ENCODE results near the gene SAT2.

SAT2 gene

DNA sequence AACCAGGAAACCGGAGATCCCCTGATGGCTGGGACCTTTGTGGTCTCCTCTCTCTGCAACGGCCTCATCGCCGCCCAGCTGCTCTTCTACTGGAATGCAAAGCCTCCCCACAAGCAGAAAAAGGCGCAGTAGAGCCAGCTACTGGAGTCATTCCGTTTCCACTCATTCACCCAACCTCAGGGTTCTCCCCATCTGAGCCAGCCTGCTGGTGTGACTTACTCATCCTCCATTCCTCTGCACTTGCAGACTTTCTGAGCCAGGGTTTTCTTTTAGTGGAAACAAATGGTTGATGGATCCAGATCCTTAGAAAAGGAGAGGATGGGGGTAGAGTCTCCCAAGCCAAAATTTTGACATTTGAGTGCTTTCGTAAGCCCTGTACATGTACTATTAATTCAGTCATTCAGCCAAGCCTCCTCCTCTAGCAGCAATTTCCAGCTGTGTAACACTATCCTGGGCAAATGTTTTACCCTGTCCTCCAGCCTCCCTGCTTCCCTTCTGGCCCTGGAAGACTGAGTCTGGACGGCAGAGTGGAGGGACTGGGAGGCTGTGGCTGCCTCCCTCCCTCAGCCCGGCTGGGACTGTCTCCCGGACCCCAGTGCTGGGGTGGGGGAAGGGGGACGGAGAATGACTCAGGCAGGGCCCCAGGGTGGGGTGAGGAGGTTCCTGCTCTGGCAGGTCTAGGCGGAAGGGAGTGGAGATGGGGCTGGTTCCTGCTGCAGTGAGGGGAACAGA, 40.0 kb downstream of the SAT2 start:
- Histone ChIP-seq H3K36me3 (ENCODE audit: control insufficient read depth in 2 of 2, insufficient read depth in 1 of 2, low read length in 2 of 2) (peaks cover 15 to 69% of the 10 kb centered on the region in 2 experiments), H3K4me3 (ENCODE audit: low read depth, low read length) (no peak overlapping the region), H3K9me3 (ENCODE audit: control insufficient read depth, insufficient read depth, low read depth, low read length) (no peaks in the 10 kb centered on the region), H3K4me1 (ENCODE audit: control insufficient read depth, insufficient read depth, low read length) (peaks cover 8% of the 10 kb centered on the region; the same call in 1 of the 2 replicates), H3K27ac (ENCODE audit: extremely low read depth, low read depth, low read length) (no peak overlapping the region; the same call in 1 of the 2 replicates)
- CTCF ChIA-PET, result interaction anchor here (0.6 to 2.7 kb wide), 10 partner anchors 10 to 100 kb away, joined by 3 to 15 read pairs (median 4); partner anchors contain the start of genes SAT2, SHBG, TP53 and WRAP53
- POLR2A ChIA-PET, result interaction anchor here (2.1 to 5.5 kb wide), 3 partner anchors 15 to 100 kb away, joined by 12 to 98 read pairs (median 93); partner anchors contain the start of genes FXR2, TP53 and WRAP53
- no peak for TF ChIP-seq KLF7 (tag by site-specific recombination; IDR thresholded peaks at IDR 0.05; ENCODE audit: borderline replicate concordance)
- TF ChIP-seq, protein P1, sequence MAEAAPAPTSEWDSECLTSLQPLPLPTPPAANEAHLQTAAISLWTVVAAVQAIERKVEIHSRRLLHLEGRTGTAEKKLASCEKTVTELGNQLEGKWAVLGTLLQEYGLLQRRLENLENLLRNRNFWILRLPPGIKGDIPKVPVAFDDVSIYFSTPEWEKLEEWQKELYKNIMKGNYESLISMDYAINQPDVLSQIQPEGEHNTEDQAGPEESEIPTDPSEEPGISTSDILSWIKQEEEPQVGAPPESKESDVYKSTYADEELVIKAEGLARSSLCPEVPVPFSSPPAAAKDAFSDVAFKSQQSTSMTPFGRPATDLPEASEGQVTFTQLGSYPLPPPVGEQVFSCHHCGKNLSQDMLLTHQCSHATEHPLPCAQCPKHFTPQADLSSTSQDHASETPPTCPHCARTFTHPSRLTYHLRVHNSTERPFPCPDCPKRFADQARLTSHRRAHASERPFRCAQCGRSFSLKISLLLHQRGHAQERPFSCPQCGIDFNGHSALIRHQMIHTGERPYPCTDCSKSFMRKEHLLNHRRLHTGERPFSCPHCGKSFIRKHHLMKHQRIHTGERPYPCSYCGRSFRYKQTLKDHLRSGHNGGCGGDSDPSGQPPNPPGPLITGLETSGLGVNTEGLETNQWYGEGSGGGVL (tag by site-specific recombination; IDR thresholded peaks at IDR 0.05), result 0 out of 2 replicates have a peak, but pooled peaks have one; percentile 41

DNA sequence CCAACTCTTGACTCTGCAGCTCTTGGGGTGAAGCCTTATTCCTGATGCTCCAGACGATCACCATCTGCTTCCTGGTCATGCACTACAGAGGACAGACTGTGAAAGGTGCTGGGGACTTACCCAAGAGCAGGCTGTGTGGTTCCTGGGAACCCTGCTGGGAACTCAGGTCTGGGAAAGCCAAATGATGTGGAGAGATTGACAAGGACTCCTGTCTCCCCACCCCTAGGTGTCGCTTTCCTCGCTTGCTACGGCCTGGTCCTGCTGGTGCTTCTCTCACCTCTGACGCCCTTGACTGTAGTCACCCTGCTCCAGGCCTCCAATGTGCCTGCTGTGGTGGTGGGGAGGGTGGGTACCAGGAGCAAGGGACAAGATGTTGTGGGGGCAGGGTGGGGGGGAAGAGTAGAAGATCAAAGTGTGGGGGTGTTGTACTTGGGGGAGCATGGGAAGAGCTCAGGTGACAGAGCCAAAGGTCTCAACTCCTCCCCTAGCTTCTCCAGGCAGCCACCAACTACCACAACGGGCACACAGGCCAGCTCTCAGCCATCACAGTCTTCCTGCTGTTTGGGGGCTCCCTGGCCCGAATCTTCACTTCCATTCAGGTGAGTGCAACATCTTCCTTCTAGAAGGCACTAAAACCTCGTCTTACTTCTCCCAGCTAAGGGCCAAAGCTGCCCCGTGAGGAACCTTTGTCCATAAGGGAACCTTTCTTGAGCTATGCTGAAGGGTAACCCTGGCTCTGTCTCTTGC, 40.8 kb downstream of the SAT2 start:
- no peak overlapping the region for H3K4me3 ChIP-seq (ENCODE audit: low read depth, low read length)
- POLR2A ChIA-PET, result interaction anchor here (2.1 to 5.5 kb wide), 3 partner anchors 14 to 100 kb away, joined by 12 to 98 read pairs (median 93); partner anchors contain the start of genes FXR2, TP53 and WRAP53
- CTCF ChIA-PET, result interaction anchor here (0.6 to 2.7 kb wide), 14 partner anchors 8 to 163 kb away, joined by 3 to 15 read pairs (median 3); partner anchors contain the start of genes SAT2, SHBG, TP53 and WRAP53
- H3K9me3 ChIP-seq (ENCODE audit: control insufficient read depth, insufficient read depth, low read depth, low read length), result no peaks in the 10 kb centered on the region
- H3K4me1 ChIP-seq (ENCODE audit: control insufficient read depth, insufficient read depth, low read length), result peaks cover 8% of the 10 kb centered on the region; the same call in 1 of the 2 replicates
- no peak overlapping the region for H3K27ac ChIP-seq (ENCODE audit: extremely low read depth, low read depth, low read length)
- H3K36me3 ChIP-seq (ENCODE audit: control insufficient read depth in 2 of 2, insufficient read depth in 1 of 2, low read length in 2 of 2), result peaks cover 8 to 68% of the 10 kb centered on the region in 2 experiments; a peak in 2 of 3 replicates
- TF ChIP-seq, protein P2, sequence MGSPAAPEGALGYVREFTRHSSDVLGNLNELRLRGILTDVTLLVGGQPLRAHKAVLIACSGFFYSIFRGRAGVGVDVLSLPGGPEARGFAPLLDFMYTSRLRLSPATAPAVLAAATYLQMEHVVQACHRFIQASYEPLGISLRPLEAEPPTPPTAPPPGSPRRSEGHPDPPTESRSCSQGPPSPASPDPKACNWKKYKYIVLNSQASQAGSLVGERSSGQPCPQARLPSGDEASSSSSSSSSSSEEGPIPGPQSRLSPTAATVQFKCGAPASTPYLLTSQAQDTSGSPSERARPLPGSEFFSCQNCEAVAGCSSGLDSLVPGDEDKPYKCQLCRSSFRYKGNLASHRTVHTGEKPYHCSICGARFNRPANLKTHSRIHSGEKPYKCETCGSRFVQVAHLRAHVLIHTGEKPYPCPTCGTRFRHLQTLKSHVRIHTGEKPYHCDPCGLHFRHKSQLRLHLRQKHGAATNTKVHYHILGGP (tag by site-specific recombination; IDR thresholded peaks at IDR 0.05), result no peak
- TF ChIP-seq ZNF2 (tag by site-specific recombination; IDR thresholded peaks at IDR 0.05) (0 out of 2 replicates have a peak, but pooled peaks have one; percentile 20), ZNF341 (tag by site-specific recombination; IDR thresholded peaks at IDR 0.05; ENCODE audit: low read depth) (peak; percentile 9; the same call in 1 of the 2 replicates), ZSCAN16 (tag by site-specific recombination; IDR thresholded peaks at IDR 0.05) (no peak), WT1 (tag by site-specific recombination; IDR thresholded peaks at IDR 0.05) (no peak), SP2 (tag by site-specific recombination; IDR thresholded peaks at IDR 0.05) (0 out of 2 replicates have a peak, but pooled peaks have one; percentile 8), ZIC2 (tag by site-specific recombination; IDR thresholded peaks at IDR 0.05) (peak; percentile 42; the same call in 1 of the 2 replicates), KLF7 (tag by site-specific recombination; IDR thresholded peaks at IDR 0.05; ENCODE audit: borderline replicate concordance) (no peak), ZFP37 (tag by site-specific recombination; IDR thresholded peaks at IDR 0.05) (peak; percentile 63; the same call in 1 of the 2 replicates), ZNF654 (tag by site-specific recombination; IDR thresholded peaks at IDR 0.05; ENCODE audit: low read depth) (peak; percentile 51), ZNF837 (tag by site-specific recombination; IDR thresholded peaks at IDR 0.05) (no peak), SCRT2 (tag by site-specific recombination; IDR thresholded peaks at IDR 0.05) (no peak), ZNF211 (tag by site-specific recombination; IDR thresholded peaks at IDR 0.05; ENCODE audit: low read depth) (no peak), ZNF404 (tag by site-specific recombination; IDR thresholded peaks at IDR 0.05) (no peak), ZFP69B (tag by site-specific recombination; IDR thresholded peaks at IDR 0.05) (0 out of 2 replicates have a peak, but pooled peaks have one; percentile 33), ZNF335 (tag by site-specific recombination; conservative IDR thresholded peaks at IDR 0.05) (peak; percentile 46), ZBTB7A (tag by site-specific recombination; IDR thresholded peaks at IDR 0.05; ENCODE audit: low read depth) (no peak)
- TF ChIP-seq, protein P3, sequence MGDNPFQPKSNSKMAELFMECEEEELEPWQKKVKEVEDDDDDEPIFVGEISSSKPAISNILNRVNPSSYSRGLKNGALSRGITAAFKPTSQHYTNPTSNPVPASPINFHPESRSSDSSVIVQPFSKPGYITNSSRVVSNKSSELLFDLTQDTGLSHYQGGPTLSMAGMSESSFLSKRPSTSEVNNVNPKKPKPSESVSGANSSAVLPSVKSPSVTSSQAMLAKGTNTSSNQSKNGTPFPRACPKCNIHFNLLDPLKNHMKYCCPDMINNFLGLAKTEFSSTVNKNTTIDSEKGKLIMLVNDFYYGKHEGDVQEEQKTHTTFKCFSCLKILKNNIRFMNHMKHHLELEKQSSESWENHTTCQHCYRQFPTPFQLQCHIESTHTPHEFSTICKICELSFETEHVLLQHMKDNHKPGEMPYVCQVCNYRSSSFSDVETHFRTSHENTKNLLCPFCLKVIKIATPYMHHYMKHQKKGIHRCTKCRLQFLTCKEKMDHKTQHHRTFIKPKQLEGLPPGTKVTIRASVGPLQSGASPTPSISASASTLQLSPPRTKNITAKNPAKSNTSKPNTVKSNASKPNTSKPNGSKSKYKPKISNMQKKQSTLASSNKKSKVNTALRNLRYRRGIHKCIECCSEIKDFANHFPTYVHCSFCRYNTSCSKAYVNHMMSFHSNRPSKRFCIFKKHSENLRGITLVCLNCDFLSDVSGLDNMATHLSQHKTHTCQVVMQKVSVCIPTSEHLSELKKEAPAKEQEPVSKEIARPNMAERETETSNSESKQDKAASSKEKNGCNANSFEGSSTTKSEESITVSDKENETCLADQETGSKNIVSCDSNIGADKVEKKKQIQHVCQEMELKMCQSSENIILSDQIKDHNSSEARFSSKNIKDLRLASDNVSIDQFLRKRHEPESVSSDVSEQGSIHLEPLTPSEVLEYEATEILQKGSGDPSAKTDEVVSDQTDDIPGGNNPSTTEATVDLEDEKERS (tag by site-specific recombination; IDR thresholded peaks at IDR 0.05), result no peak
- TF ChIP-seq, protein P4, sequence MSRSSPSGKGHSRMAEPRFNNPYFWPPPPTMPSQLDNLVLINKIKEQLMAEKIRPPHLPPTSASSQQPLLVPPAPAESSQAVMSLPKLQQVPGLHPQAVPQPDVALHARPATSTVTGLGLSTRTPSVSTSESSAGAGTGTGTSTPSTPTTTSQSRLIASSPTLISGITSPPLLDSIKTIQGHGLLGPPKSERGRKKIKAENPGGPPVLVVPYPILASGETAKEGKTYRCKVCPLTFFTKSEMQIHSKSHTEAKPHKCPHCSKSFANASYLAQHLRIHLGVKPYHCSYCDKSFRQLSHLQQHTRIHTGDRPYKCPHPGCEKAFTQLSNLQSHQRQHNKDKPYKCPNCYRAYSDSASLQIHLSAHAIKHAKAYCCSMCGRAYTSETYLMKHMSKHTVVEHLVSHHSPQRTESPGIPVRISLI (tag by site-specific recombination; IDR thresholded peaks at IDR 0.05), result no peak
- TF ChIP-seq, protein P5, sequence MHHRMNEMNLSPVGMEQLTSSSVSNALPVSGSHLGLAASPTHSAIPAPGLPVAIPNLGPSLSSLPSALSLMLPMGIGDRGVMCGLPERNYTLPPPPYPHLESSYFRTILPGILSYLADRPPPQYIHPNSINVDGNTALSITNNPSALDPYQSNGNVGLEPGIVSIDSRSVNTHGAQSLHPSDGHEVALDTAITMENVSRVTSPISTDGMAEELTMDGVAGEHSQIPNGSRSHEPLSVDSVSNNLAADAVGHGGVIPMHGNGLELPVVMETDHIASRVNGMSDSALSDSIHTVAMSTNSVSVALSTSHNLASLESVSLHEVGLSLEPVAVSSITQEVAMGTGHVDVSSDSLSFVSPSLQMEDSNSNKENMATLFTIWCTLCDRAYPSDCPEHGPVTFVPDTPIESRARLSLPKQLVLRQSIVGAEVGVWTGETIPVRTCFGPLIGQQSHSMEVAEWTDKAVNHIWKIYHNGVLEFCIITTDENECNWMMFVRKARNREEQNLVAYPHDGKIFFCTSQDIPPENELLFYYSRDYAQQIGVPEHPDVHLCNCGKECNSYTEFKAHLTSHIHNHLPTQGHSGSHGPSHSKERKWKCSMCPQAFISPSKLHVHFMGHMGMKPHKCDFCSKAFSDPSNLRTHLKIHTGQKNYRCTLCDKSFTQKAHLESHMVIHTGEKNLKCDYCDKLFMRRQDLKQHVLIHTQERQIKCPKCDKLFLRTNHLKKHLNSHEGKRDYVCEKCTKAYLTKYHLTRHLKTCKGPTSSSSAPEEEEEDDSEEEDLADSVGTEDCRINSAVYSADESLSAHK (tag by site-specific recombination; IDR thresholded peaks at IDR 0.05), result no peak
